B cell (primary cell): ENCODE data around the gene KCTD18.

Source experiments
- CTCF ChIP-seq: fragments of 200-600 bp; IDR thresholded peaks from one replicate; pipeline ENCODE4 v1.8.0; 2022; ENCODE audit warnings: antibody characterized with exemption, mild to moderate bottlenecking
- EZH2 ChIP-seq: IDR thresholded peaks from 2 replicates; pipeline ENCODE4 v1.6.1; 2012; ENCODE audit warnings: borderline replicate concordance, low read depth, mild to moderate bottlenecking, moderate library complexity, low read length; ENCODE audit not compliant: insufficient read depth, poor library complexity, severe bottlenecking

GRCh38 chr2:200444530-200444929 lies 65.3 kb downstream of the KCTD18 start:
- TF ChIP-seq CTCF (no peak), EZH2 (no peak)
